Measurements from ENCODE around the gene ALDH1B1. TPM values are rescaled to one million over a fixed set of nuclear protein-coding genes. Genes with fewer than 3 reads are reported as not detected.
"Not testable (repeated sequence)": the region's sequence is repeated elsewhere in the genome, so short reads cannot be mapped to it uniquely, and the experiment has no call there.

Gene ALDH1B1
- total and polyA plus RNA-seq, 2 donors (not counting 1 experiment from before 2014, with no cell fraction given), result 16.2 to 17.4 TPM

DNA sequence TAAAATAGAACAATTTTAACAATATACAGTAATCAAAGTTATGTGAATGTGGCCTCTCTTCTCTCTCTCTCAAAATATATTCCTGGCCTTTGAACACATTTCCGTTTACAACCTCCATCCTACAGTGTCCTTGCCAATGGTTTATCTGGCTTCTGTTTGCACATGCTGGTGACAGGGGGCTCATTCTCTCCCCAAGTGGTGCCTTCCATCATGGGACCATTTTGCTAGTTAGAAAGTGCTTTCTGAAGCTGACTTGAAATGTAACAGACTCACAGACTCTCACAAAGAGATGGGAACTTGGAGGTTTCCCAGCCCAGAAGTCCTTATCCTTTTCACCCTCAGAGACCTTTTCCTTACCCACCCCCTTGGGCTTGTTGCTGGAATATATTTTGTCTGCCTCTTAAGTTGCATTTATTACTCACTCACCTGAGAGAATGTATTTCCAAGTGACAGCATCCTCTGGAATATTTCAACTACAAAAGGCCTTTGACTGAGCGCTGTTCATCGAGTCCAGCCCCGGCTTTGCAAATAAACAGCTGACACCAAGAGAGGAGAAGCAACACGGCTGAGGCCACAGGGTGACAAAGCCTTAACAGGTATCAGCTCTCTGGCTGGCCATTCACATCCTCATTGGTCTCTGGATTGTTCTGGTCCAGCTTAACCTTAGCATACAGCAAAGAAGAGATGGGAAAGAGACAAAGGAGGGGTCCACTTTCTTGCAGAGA lies 17.5 kb upstream of the ALDH1B1 start:
- no peaks in the 10 kb centered on the region for H4K20me1 ChIP-seq (ENCODE audit: control insufficient read depth, extremely low read depth, insufficient read depth, low read length)
- no peak for TF ChIP-seq EZH2 (IDR thresholded peaks at IDR 0.05; ENCODE audit: low read length, missing control alignments)
- TF ChIP-seq, protein P1, sequence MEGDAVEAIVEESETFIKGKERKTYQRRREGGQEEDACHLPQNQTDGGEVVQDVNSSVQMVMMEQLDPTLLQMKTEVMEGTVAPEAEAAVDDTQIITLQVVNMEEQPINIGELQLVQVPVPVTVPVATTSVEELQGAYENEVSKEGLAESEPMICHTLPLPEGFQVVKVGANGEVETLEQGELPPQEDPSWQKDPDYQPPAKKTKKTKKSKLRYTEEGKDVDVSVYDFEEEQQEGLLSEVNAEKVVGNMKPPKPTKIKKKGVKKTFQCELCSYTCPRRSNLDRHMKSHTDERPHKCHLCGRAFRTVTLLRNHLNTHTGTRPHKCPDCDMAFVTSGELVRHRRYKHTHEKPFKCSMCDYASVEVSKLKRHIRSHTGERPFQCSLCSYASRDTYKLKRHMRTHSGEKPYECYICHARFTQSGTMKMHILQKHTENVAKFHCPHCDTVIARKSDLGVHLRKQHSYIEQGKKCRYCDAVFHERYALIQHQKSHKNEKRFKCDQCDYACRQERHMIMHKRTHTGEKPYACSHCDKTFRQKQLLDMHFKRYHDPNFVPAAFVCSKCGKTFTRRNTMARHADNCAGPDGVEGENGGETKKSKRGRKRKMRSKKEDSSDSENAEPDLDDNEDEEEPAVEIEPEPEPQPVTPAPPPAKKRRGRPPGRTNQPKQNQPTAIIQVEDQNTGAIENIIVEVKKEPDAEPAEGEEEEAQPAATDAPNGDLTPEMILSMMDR (conservative IDR thresholded peaks at IDR 0.05 in 1 of 2, IDR thresholded peaks at IDR 0.05 in 1 of 2; ENCODE audit: low read depth in 1 of 2, low read length in 2 of 2), result no peak
- no peaks in the 10 kb centered on the region for H3K9me3 ChIP-seq (ENCODE audit: control insufficient read depth, insufficient read depth, low read depth, low read length)
- H3K4me2 ChIP-seq (ENCODE audit: extremely low read depth, insufficient read depth, low read length), result no peak overlapping the region
- no peaks in the 10 kb centered on the region for H3K4me1 ChIP-seq (ENCODE audit: control insufficient read depth, extremely low read depth, insufficient read depth, low read length)
- no peaks in the 10 kb centered on the region for H3K79me2 ChIP-seq (ENCODE audit: control insufficient read depth, insufficient read depth, low read length)
- DNase-seq (ENCODE audit: low read depth in 2 of 2), result no peak
- no peak overlapping the region for H3K9ac ChIP-seq (ENCODE audit: insufficient read depth, low read length)
- peaks cover 12% of the 10 kb centered on the region for H3K27me3 ChIP-seq (ENCODE audit: control insufficient read depth, insufficient read depth, low read length)
- H3K4me3 ChIP-seq (replicated peaks in 1 of 4; ENCODE audit: control extremely low read depth in 1 of 4, insufficient read depth in 1 of 4, low read depth in 3 of 4, low read length in 4 of 4), result no peak overlapping the region
- H2AFZ ChIP-seq (ENCODE audit: low read length), result no peak overlapping the region
- H3K36me3 ChIP-seq (ENCODE audit: control insufficient read depth, insufficient read depth, low read length), result no peaks in the 10 kb centered on the region
- H3K27ac ChIP-seq (ENCODE audit: insufficient read depth, low read length), result no peak overlapping the region

GRCh38 chr9:38375572-38375963 lies 16.9 kb upstream of the ALDH1B1 start:
- no peaks in the 10 kb centered on the region for H3K36me3 ChIP-seq (ENCODE audit: control insufficient read depth, insufficient read depth, low read length)
- no peak overlapping the region for H3K4me2 ChIP-seq (ENCODE audit: extremely low read depth, insufficient read depth, low read length)
- no peaks in the 10 kb centered on the region for H4K20me1 ChIP-seq (ENCODE audit: control insufficient read depth, extremely low read depth, insufficient read depth, low read length)
- no peaks in the 10 kb centered on the region for H3K4me1 ChIP-seq (ENCODE audit: control insufficient read depth, extremely low read depth, insufficient read depth, low read length)
- peaks cover 10% of the 10 kb centered on the region for H3K27me3 ChIP-seq (ENCODE audit: control insufficient read depth, insufficient read depth, low read length)
- no peaks in the 10 kb centered on the region for H3K79me2 ChIP-seq (ENCODE audit: control insufficient read depth, insufficient read depth, low read length)
- no peak overlapping the region for H3K27ac ChIP-seq (ENCODE audit: insufficient read depth, low read length)
- H3K9ac ChIP-seq (ENCODE audit: insufficient read depth, low read length), result no peak overlapping the region
- no peak for DNase-seq (ENCODE audit: low read depth in 2 of 2)
- no peaks in the 10 kb centered on the region for H3K9me3 ChIP-seq (ENCODE audit: control insufficient read depth, insufficient read depth, low read depth, low read length)
- no peak overlapping the region for H2AFZ ChIP-seq (ENCODE audit: low read length)
- H3K4me3 ChIP-seq (replicated peaks in 1 of 4; ENCODE audit: control extremely low read depth in 1 of 4, insufficient read depth in 1 of 4, low read depth in 3 of 4, low read length in 4 of 4), result no peak overlapping the region
- no peak for TF ChIP-seq EZH2 (IDR thresholded peaks at IDR 0.05; ENCODE audit: low read length, missing control alignments)
- TF ChIP-seq, protein P1 (conservative IDR thresholded peaks at IDR 0.05 in 1 of 2, IDR thresholded peaks at IDR 0.05 in 1 of 2; ENCODE audit: low read depth in 1 of 2, low read length in 2 of 2), result no peak

- no peak for DNase-seq (ENCODE audit: low read depth in 2 of 2)
- Histone ChIP-seq H3K4me3 (replicated peaks in 1 of 4; ENCODE audit: control extremely low read depth in 1 of 4, insufficient read depth in 1 of 4, low read depth in 3 of 4, low read length in 4 of 4) (no peak overlapping the region), H3K4me1 (ENCODE audit: control insufficient read depth, extremely low read depth, insufficient read depth, low read length) (no peaks in the 10 kb centered on the region), H3K27ac (ENCODE audit: insufficient read depth, low read length) (no peak overlapping the region), H3K79me2 (ENCODE audit: control insufficient read depth, insufficient read depth, low read length) (no peaks in the 10 kb centered on the region), H3K4me2 (ENCODE audit: extremely low read depth, insufficient read depth, low read length) (no peak overlapping the region), H4K20me1 (ENCODE audit: control insufficient read depth, extremely low read depth, insufficient read depth, low read length) (no peaks in the 10 kb centered on the region), H3K9ac (ENCODE audit: insufficient read depth, low read length) (no peak overlapping the region), H3K9me3 (ENCODE audit: control insufficient read depth, insufficient read depth, low read depth, low read length) (no peaks in the 10 kb centered on the region), H3K27me3 (ENCODE audit: control insufficient read depth, insufficient read depth, low read length) (peaks cover 10% of the 10 kb centered on the region), H2AFZ (ENCODE audit: low read length) (no peak overlapping the region), H3K36me3 (ENCODE audit: control insufficient read depth, insufficient read depth, low read length) (no peaks in the 10 kb centered on the region)
- TF ChIP-seq EZH2 (IDR thresholded peaks at IDR 0.05; ENCODE audit: low read length, missing control alignments), result no peak
- TF ChIP-seq, protein P1 (conservative IDR thresholded peaks at IDR 0.05 in 1 of 2, IDR thresholded peaks at IDR 0.05 in 1 of 2; ENCODE audit: low read depth in 1 of 2, low read length in 2 of 2), result no peak
These were observed 16.4 kb upstream of the ALDH1B1 start for GRCh38 chr9:38376021-38376670.

DNA sequence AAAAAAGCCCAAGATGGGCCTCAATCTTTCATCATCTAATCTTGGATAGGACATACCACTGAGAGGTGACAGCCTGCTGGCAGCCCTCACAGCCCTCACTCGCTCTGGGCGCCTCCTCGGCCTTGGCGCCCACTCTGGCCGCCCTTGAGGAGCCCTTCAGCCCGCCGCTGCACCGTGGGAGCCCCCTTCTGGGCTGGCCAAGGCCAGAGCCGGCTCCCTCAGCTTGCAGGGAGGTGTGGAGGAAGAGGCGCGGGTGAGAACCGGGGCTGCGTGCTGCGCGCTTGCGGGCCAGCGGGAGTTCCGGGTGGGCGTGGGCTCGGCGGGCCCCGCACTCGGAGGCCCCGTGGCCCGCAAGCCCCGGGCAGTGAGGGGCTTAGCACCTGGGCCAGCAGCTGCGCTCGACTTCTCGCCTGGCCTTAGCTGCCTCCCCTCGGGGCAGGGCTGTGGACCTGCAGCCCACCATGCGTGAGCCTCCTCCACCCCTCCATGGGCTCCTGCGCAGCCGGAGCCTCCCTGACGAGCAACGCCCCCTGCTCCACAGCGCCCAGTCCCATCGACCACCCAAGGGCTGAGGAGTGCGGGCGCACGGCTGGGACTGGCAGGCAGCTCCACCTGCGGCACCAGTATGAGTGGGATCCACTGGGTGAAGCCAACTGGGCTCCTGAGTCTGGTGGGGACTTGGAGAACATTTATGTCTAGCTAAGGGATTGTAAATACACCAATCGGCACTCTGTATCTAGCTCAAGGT lies 15.0 kb upstream of the ALDH1B1 start:
- not testable (repeated sequence) for H3K9ac ChIP-seq (ENCODE audit: insufficient read depth, low read length); H3K4me2 ChIP-seq (ENCODE audit: extremely low read depth, insufficient read depth, low read length); H3K4me3 ChIP-seq (replicated peaks in 1 of 4; ENCODE audit: control extremely low read depth in 1 of 4, insufficient read depth in 1 of 4, low read depth in 3 of 4, low read length in 4 of 4); H3K36me3 ChIP-seq (ENCODE audit: control insufficient read depth, insufficient read depth, low read length); H4K20me1 ChIP-seq (ENCODE audit: control insufficient read depth, extremely low read depth, insufficient read depth, low read length); H3K27me3 ChIP-seq (ENCODE audit: control insufficient read depth, insufficient read depth, low read length); H2AFZ ChIP-seq (ENCODE audit: low read length); H3K4me1 ChIP-seq (ENCODE audit: control insufficient read depth, extremely low read depth, insufficient read depth, low read length); H3K79me2 ChIP-seq (ENCODE audit: control insufficient read depth, insufficient read depth, low read length); H3K9me3 ChIP-seq (ENCODE audit: control insufficient read depth, insufficient read depth, low read depth, low read length); DNase-seq (ENCODE audit: low read depth in 2 of 2); H3K27ac ChIP-seq (ENCODE audit: insufficient read depth, low read length)

Measured in fibroblast of lung (primary cell).